Colonic mucosa (tissue), 4 donors: ENCODE results near the gene COL27A1. TPM values are rescaled to one million over a fixed set of nuclear protein-coding genes. Genes with fewer than 3 reads are reported as not detected.

Experiments used
- DNase-seq: peaks from one replicate; pipeline ENCODE4 v3.0.0-alpha.2; 2020
- H3K27ac ChIP-seq: fragments of 200-600 bp; one replicate; pipeline ENCODE4 v1.8.0; 2021
- H3K27me3 ChIP-seq: fragments of 200-600 bp; one replicate; pipeline ENCODE4 v1.8.0; 2021
- H3K36me3 ChIP-seq: fragments of 200-600 bp; one replicate; pipeline ENCODE4 v1.8.0; 2021
- H3K4me1 ChIP-seq: fragments of 200-600 bp; one replicate; pipeline ENCODE4 v1.8.0; 2021; ENCODE audit warnings: mild to moderate bottlenecking
- H3K4me3 ChIP-seq: fragments of 200-600 bp; one replicate; pipeline ENCODE4 v1.8.0; 2021
- H3K9ac ChIP-seq, 2 donors: one replicate each; pipeline ENCODE4 v1.7.0; 2013; ENCODE audit warnings: control low read depth in 2 of 2, low read depth in 2 of 2, low read length in 2 of 2
- H3K9me3 ChIP-seq: fragments of 200-600 bp; one replicate; pipeline ENCODE4 v1.8.0; 2021
- intact Hi-C: fragments of 100-400 bp; cut with DNase I; formaldehyde crosslinking; loops from one replicate; pipeline ENCODE4 v1.14.1; 2022
- total RNA-seq, 2 donors: library from RNA; stranded (reverse); fragmentation: NEBNext Ultra II Directional in 1 of 2; extraction: Animal tissue kit (Norgen Biotek cat#: 25700) in 1 of 2; gene quantifications; one replicate each; pipeline ENCODE4 v1.2.1, GENCODE V29; 2021
- TF ChIP-seq, protein P1 (sequence below): fragments of 200-600 bp; IDR thresholded peaks from one replicate; pipeline ENCODE4 v1.8.0; 2022; ENCODE audit warnings: antibody characterized with exemption, mild to moderate bottlenecking
- donor health status: healthy.
- donor health status: DM: no; HTN: no; CAD: no.
- donor health status: DM: no; HTN: no; CAD: no.

Gene COL27A1
- total RNA-seq, 2 donors from 2014 or later: 2.9 to 4.2 TPM

DNA sequence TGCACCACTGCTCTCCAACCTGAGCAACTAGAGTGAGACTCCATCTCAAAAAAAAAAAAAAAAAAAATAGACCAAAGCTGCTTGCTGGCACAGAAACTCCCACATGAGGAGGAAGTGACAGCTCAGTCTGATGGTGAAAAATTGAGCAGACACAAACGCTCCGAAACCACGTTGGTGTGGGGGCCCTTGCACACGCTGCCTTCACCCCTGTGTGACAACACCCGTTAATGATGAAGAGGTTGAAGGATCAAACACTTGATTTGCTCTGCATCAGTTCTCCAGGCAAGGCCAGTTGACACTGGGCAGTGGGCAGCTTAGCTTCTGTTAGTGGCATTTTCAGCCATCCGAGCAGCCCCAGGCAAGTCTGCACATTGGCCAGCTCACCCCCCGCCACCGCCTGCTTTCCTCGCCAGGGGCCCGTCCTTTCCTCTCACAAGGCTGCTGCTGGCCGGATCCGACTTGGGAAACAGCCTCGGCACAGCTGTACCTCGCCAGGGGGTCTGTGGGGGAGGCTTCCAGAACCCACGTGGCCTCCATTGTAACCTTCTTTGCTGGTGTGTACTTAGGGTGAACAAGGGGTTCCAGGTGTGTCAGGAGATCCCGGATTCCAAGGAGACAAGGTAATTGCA lies 79.8 kb downstream of the COL27A1 start:
- Histone ChIP-seq H3K9ac (no peak overlapping the region), H3K9me3 (no peaks in the 10 kb centered on the region), H3K27me3 (no peaks in the 10 kb centered on the region), H3K4me1 (no peaks in the 10 kb centered on the region), H3K36me3 (no peaks in the 10 kb centered on the region), H3K4me3 (no peak overlapping the region), H3K27ac (no peak overlapping the region)
- TF ChIP-seq, protein P1, sequence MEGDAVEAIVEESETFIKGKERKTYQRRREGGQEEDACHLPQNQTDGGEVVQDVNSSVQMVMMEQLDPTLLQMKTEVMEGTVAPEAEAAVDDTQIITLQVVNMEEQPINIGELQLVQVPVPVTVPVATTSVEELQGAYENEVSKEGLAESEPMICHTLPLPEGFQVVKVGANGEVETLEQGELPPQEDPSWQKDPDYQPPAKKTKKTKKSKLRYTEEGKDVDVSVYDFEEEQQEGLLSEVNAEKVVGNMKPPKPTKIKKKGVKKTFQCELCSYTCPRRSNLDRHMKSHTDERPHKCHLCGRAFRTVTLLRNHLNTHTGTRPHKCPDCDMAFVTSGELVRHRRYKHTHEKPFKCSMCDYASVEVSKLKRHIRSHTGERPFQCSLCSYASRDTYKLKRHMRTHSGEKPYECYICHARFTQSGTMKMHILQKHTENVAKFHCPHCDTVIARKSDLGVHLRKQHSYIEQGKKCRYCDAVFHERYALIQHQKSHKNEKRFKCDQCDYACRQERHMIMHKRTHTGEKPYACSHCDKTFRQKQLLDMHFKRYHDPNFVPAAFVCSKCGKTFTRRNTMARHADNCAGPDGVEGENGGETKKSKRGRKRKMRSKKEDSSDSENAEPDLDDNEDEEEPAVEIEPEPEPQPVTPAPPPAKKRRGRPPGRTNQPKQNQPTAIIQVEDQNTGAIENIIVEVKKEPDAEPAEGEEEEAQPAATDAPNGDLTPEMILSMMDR: no peak
- intact Hi-C loops: no loop called here
- DNase-seq: no peak

DNA sequence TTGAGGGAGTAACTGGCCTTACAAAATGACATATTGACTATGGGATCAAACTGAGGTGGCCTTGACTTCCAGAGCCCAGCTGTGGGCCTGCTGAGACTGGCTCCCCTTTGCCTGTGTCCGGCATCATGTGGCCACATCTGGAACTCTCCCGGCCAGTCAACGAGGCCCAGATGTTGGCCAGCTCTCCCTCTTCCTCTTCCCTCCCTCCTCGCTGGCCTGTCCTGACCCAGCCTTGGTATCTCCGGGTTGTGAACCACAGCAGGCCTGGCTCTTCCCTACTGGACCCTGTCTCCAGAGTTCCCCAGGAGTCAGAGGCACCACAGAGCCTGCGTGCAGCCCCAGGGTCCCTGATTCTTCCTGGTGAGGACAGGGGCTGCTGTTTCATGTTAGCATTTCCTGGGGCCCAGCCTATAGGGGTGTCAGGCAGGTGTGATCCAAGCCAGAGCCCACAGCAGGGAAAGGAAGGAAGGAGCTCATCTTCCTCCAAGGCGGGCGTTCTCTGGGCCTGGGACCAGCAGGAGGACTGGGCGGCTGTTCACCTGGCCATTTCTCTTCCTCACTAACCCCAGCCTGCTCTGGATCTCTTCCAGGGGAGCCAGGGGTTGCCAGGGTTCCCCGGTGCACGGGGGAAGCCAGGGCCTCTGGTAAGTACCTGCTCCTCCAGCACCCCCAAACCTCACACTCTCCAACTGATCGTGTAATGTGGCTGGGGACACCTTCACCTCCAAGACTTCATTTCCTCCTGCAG lies 81.2 kb downstream of the COL27A1 start:
- Histone ChIP-seq H3K4me3 (no peak overlapping the region), H3K27ac (no peak overlapping the region), H3K36me3 (no peaks in the 10 kb centered on the region), H3K9ac (no peak overlapping the region), H3K27me3 (no peaks in the 10 kb centered on the region), H3K9me3 (no peaks in the 10 kb centered on the region), H3K4me1 (no peaks in the 10 kb centered on the region)
- TF ChIP-seq, protein P1: no peak
- intact Hi-C loops: no loop called here
- no peak for DNase-seq

DNA sequence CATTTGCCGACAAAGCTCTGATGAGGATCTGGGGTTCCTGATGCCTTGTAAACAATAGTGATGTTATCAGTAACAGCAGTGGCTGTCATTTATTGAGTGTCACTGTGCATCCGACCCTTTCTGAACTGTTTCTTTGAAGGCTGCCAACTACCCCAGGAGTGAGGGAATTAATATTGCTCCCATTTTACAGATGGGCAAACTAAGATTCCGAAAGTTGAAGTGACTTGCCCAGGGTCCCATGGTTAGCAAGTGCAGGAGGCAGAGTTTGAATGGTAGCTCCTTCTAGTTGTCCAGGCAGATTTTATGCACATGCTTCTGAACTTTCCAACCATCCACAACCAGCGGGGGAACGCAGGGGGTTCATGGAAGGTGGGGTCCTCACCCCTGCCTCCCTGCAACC lies 81.9 kb downstream of the COL27A1 start:
- Histone ChIP-seq H3K9ac (no peak overlapping the region), H3K4me1 (no peaks in the 10 kb centered on the region), H3K27ac (no peak overlapping the region), H3K27me3 (no peaks in the 10 kb centered on the region), H3K4me3 (no peak overlapping the region), H3K36me3 (no peaks in the 10 kb centered on the region), H3K9me3 (no peaks in the 10 kb centered on the region)
- no peak for DNase-seq
- intact Hi-C loops: no loop called here
- TF ChIP-seq, protein P1: no peak

DNA sequence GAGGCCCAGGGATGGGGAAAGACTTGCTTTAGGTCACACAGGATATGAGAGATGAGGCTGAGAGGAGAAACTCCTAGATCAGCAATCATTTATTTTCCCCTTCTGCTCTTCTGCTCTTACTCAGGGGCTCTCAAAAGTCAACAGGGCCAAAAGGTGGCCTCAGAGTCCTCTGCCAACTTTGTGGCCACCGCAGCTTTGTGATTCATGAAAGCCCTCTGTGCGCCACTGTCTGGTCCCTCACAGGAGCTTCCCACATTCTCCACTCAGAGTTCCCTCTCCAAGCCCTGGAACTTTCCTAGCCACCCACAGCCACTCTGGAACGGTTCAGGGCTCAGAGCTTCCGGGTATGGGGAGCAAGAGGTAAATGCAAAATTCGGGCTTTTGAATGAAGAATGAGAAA lies 82.4 kb downstream of the COL27A1 start:
- Histone ChIP-seq H3K9me3 (no peaks in the 10 kb centered on the region), H3K4me1 (no peaks in the 10 kb centered on the region), H3K36me3 (no peaks in the 10 kb centered on the region), H3K9ac (no peak overlapping the region), H3K27me3 (no peaks in the 10 kb centered on the region), H3K4me3 (no peak overlapping the region), H3K27ac (no peak overlapping the region)
- DNase-seq: no peak
- TF ChIP-seq, protein P1: no peak
- intact Hi-C loops: no loop called here

DNA sequence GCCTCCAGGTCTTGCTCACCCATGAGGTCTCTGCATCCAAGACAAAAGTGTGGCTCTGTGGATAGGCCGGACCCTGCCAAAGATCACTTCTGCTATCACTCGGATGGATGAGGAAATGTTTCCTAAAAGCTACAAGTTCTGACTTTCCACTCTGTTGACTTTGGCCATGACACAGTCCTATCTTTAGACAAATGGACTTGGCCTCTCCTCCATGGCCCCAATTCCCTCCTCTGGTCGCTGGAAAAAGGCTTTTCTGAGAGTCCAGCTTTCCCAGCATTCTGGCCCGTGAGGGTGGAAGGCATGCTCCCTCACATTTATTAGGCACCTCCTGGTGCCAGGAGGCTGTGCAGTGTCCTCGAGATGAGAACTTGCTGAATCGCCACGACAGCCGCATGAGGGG lies 83.1 kb downstream of the COL27A1 start:
- Histone ChIP-seq H3K36me3 (no peaks in the 10 kb centered on the region), H3K4me1 (no peaks in the 10 kb centered on the region), H3K27ac (no peak overlapping the region), H3K27me3 (no peaks in the 10 kb centered on the region), H3K4me3 (no peak overlapping the region), H3K9ac (no peak overlapping the region), H3K9me3 (no peaks in the 10 kb centered on the region)
- DNase-seq: no peak
- TF ChIP-seq, protein P1: no peak
- intact Hi-C loops: no loop called here
